MM.1S (cell line): ENCODE results near the gene COPG2.

ENCODE experiments used
- DNase-seq: peaks from one replicate; pipeline ENCODE4 v3.0.0-alpha.2; 2015
- H2AFZ ChIP-seq: fragments of 300-600 bp; sonication (generic); 2 replicates; pipeline ENCODE4 v1.6.0; 2016; ENCODE audit warnings: antibody characterized with exemption, low read length
- H3F3A ChIP-seq: fragments of 300-600 bp; sonication (generic); 2 replicates; pipeline ENCODE4 v1.6.1; 2016; ENCODE audit warnings: mild to moderate bottlenecking, antibody characterized with exemption, low read length, moderate library complexity, mixed read lengths; ENCODE audit not compliant: insufficient read depth
- H3K27ac ChIP-seq: fragments of 300-600 bp; sonication (generic); 2 replicates; pipeline ENCODE4 v1.5.1; 2016; ENCODE audit warnings: mild to moderate bottlenecking, low read length
- H3K27me3 ChIP-seq: fragments of 300-600 bp; sonication (generic); replicated peaks from 2 replicates; pipeline ENCODE4 v1.6.0; 2016; ENCODE audit warnings: low read length; ENCODE audit not compliant: insufficient read depth
- H3K36me3 ChIP-seq: fragments of 300-600 bp; sonication (generic); replicated peaks from 2 replicates; pipeline ENCODE4 v1.6.1; 2016; ENCODE audit warnings: mild to moderate bottlenecking, low read length, mixed read lengths; ENCODE audit not compliant: insufficient read depth
- H3K4me1 ChIP-seq: fragments of 300-600 bp; sonication (generic); 2 replicates; pipeline ENCODE4 v1.6.1; 2016; ENCODE audit warnings: low read length, mixed read lengths
- H3K4me2 ChIP-seq: fragments of 300-600 bp; sonication (generic); 2 replicates; pipeline ENCODE4 v1.6.0; 2016; ENCODE audit warnings: low read depth, low read length
- H3K4me3 ChIP-seq: fragments of 300-600 bp; sonication (generic); 2 replicates; pipeline ENCODE4 v1.5.1; 2016; ENCODE audit warnings: low read length, mixed read lengths
- H3K79me2 ChIP-seq: fragments of 300-600 bp; sonication (generic); 2 replicates; pipeline ENCODE4 v1.6.1; 2016; ENCODE audit warnings: mixed run types, low read length, mixed read lengths
- H3K9ac ChIP-seq: fragments of 300-600 bp; sonication (generic); 2 replicates; pipeline ENCODE4 v1.6.1; 2016; ENCODE audit warnings: low read length, mixed read lengths
- H3K9me2 ChIP-seq: fragments of 300-600 bp; sonication (generic); replicated peaks from 2 replicates; pipeline ENCODE4 v1.6.1; 2016; ENCODE audit warnings: mild to moderate bottlenecking, low read length, mixed read lengths; ENCODE audit not compliant: insufficient read depth
- H3K9me3 ChIP-seq: fragments of 300-600 bp; sonication (generic); replicated peaks from 2 replicates; pipeline ENCODE4 v1.6.1; 2016; ENCODE audit warnings: mild to moderate bottlenecking, low read length, mixed read lengths; ENCODE audit not compliant: insufficient read depth
- H4K20me1 ChIP-seq: fragments of 300-600 bp; sonication (generic); 2 replicates; pipeline ENCODE4 v1.6.1; 2016; ENCODE audit warnings: mild to moderate bottlenecking, low read length, moderate library complexity, mixed read lengths; ENCODE audit not compliant: insufficient read depth
- EZH2 ChIP-seq: fragments of 300-600 bp; sonication (generic); optimal IDR thresholded peaks from 2 replicates; pipeline ENCODE3; 2017; ENCODE audit warnings: low read depth, mild to moderate bottlenecking, antibody characterized with exemption, low read length, mixed read lengths
- EZH2phosphoT487 ChIP-seq: fragments of 300-600 bp; sonication (generic); IDR thresholded peaks from 2 replicates; pipeline ENCODE4 v1.6.1; 2018; ENCODE audit warnings: antibody characterized with exemption, low read length
- TF ChIP-seq, protein P1 (sequence below): fragments of 300-600 bp; sonication (generic); IDR thresholded peaks from 2 replicates; pipeline ENCODE4 v1.5.1; 2016; ENCODE audit warnings: antibody characterized with exemption, low read length, mixed read lengths

The COPG2 gene

DNA sequence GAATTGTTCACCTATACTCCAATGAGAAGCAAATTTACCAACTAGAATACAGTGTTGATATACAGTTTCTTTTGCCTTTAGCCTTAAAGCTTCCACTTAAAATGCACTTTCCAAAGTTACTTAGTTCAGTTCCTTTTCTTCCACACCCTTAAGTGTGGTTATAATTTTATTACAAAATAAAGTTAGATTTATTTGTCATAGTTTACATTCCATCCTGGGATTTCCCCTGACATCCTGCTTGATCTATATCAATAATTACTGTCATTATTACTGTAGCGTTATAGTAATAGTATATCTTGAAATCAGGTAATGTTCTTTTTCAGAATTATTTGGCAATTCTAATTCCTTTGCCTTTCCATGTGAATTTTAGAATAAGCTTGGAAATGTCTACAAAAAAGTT, 199.9 kb downstream of the COPG2 start:
- no peaks in the 10 kb centered on the region for H3K4me1 ChIP-seq
- H4K20me1 ChIP-seq, result no peaks in the 10 kb centered on the region
- no peak overlapping the region for H3K4me2 ChIP-seq
- H2AFZ ChIP-seq, result no peak overlapping the region
- H3K9ac ChIP-seq, result no peak overlapping the region
- H3K36me3 ChIP-seq, result no peaks in the 10 kb centered on the region
- no peak overlapping the region for H3K27ac ChIP-seq
- TF ChIP-seq EZH2phosphoT487 (no peak), EZH2 (no peak)
- TF ChIP-seq, protein P1, sequence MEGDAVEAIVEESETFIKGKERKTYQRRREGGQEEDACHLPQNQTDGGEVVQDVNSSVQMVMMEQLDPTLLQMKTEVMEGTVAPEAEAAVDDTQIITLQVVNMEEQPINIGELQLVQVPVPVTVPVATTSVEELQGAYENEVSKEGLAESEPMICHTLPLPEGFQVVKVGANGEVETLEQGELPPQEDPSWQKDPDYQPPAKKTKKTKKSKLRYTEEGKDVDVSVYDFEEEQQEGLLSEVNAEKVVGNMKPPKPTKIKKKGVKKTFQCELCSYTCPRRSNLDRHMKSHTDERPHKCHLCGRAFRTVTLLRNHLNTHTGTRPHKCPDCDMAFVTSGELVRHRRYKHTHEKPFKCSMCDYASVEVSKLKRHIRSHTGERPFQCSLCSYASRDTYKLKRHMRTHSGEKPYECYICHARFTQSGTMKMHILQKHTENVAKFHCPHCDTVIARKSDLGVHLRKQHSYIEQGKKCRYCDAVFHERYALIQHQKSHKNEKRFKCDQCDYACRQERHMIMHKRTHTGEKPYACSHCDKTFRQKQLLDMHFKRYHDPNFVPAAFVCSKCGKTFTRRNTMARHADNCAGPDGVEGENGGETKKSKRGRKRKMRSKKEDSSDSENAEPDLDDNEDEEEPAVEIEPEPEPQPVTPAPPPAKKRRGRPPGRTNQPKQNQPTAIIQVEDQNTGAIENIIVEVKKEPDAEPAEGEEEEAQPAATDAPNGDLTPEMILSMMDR, result no peak
- no peak for DNase-seq
- no peaks in the 10 kb centered on the region for H3K9me3 ChIP-seq
- H3F3A ChIP-seq, result no peaks in the 10 kb centered on the region
- H3K79me2 ChIP-seq, result no peaks in the 10 kb centered on the region
- H3K27me3 ChIP-seq, result no peaks in the 10 kb centered on the region
- no peak overlapping the region for H3K4me3 ChIP-seq
- H3K9me2 ChIP-seq, result no peaks in the 10 kb centered on the region

DNA sequence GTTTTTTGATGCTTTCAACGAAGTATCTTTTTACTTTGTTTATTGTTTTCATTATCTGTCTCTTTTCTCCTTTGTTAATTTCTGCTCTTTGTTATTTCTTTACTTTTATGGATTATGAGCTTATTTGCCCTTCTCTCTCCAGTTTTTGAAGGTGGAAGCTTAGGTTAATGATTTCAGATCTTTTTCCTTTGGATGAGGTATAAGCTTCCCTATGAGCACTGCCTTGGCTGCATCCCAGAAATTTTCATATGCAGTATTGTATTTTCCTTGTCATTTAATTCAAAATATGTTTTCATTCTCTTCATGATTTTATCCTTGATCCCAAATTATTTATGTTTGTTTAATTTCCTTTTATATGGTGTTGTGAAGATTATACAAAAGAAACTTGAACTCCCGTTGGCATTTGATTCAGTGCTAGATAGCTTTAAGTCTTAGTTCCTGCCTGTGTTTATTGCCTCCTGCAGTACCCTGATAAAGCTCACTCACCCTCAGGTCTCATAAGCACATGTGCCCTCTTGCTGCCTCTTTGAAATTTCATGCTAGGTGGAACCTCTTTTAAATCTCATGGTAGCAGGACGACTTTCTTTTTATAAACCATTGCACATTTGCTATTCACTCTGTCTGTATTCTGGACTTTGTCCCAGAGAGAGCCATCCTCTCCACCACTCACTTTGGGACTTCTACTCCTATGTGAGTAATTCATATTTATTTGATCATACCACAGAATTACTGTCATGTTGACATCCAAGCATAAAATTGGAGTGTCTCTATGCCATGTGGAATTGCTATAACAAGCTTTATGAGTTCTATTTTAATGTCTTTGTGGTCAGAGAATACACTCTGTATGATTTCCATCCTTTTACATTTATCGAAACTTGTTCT, 204.8 kb downstream of the COPG2 start:
- Histone ChIP-seq H3K4me2 (no peak overlapping the region), H3K9me2 (no peaks in the 10 kb centered on the region), H3K9ac (no peak overlapping the region), H3K36me3 (no peaks in the 10 kb centered on the region), H4K20me1 (no peaks in the 10 kb centered on the region), H3K27me3 (no peaks in the 10 kb centered on the region), H3K4me1 (no peaks in the 10 kb centered on the region), H3K27ac (no peak overlapping the region), H3K79me2 (no peaks in the 10 kb centered on the region), H3K9me3 (no peaks in the 10 kb centered on the region), H3K4me3 (no peak overlapping the region), H2AFZ (no peak overlapping the region), H3F3A (no peaks in the 10 kb centered on the region)
- DNase-seq, result no peak
- no peak for TF ChIP-seq EZH2phosphoT487
- TF ChIP-seq, protein P1, result no peak
- TF ChIP-seq EZH2, result no peak

DNA sequence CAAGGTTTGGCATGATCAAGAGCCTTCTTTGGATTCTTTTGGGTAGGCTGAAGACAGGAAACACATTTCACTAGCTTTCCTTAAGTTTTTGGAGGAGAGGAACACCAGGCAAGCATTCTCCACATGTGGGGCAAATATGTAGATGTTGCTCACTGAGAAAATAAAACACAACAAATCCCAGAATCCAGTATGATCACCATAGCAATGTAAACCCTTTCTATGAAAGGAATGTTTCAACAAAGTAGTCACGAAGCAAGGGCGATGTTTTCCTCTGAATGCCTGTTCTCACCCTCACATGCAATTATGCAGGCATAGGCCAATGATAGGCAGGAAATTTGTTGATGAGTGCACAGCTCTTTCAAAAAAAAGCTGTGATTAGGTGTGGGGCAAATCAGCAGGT, 207.3 kb downstream of the COPG2 start:
- no peak overlapping the region for H3K27ac ChIP-seq
- peaks cover 6% of the 10 kb centered on the region; the same call in 1 of the 2 replicates for H3K4me1 ChIP-seq
- H3K4me3 ChIP-seq, result no peak overlapping the region
- no peak overlapping the region for H2AFZ ChIP-seq
- DNase-seq, result no peak
- H4K20me1 ChIP-seq, result no peaks in the 10 kb centered on the region
- H3K27me3 ChIP-seq, result no peaks in the 10 kb centered on the region
- no peak overlapping the region for H3K9ac ChIP-seq
- no peaks in the 10 kb centered on the region for H3K9me3 ChIP-seq
- H3K79me2 ChIP-seq, result no peaks in the 10 kb centered on the region
- H3K36me3 ChIP-seq, result no peaks in the 10 kb centered on the region
- H3K9me2 ChIP-seq, result no peaks in the 10 kb centered on the region
- H3F3A ChIP-seq, result no peaks in the 10 kb centered on the region
- TF ChIP-seq, protein P1, result no peak
- TF ChIP-seq EZH2, result no peak
- no peak for TF ChIP-seq EZH2phosphoT487
- no peak overlapping the region for H3K4me2 ChIP-seq
